ENCODE measurements around the gene PGAM2. TPM values are rescaled to one million over a fixed set of nuclear protein-coding genes. Genes with fewer than 3 reads are reported as not detected.

The PGAM2 gene
- polyA plus RNA-seq, 3 donors: 0.13 TPM; not detected in 2

DNA sequence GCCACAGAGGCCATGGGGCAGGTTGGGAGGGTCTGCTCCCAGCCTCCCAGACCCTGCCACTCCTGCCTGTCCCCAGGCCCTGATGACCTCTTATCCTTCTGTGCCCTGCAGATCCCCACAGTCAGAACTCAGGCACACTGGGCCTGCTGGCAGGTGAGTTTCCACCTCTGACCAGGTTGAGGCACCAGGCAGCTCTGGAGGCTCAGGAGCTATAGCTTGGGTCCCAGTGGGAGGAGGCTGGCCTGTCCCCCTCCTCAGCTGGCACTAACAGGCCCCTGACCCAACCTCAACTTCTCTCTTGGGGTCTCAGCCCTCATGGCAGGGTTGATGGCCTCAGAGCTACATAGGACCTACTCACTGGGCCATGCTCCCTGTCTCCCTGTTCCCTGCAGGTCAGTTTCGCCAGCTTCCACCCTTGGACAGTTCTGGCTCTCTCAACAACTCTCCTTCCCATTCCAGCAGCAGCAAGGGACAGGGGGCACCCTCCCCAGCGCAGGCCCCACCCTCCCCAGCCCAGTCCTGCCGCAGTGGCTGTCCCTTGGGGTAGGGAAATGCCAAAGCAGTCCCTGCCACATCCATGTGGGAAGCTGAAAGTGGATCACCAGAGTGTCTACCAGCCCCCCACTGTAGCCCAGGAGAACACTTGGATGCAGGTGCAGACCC lies 36.1 kb upstream of the PGAM2 start:
- Histone ChIP-seq H3K4me1 (ENCODE audit: control insufficient read depth in 1 of 2, insufficient read depth in 2 of 2, low read length in 2 of 2) (peaks cover 0 to 5% of the 10 kb centered on the region in 2 donors), H4K20me1 (ENCODE audit: insufficient read depth, low read length) (no peaks in the 10 kb centered on the region), H3K36me3 (replicated peaks in 1 of 2; ENCODE audit: control insufficient read depth in 1 of 2, insufficient read depth in 2 of 2, low read length in 2 of 2) (no peaks in the 10 kb centered on the region), H3K79me2 (ENCODE audit: insufficient read depth, low read length) (no peaks in the 10 kb centered on the region), H3K27ac (ENCODE audit: low read depth in 1 of 2, low read length in 2 of 2) (no peak overlapping the region), H3K4me3 (replicated peaks in 1 of 3; ENCODE audit: low read depth in 2 of 3, low read length in 3 of 3) (no peak overlapping the region), H3K27me3 (ENCODE audit: control insufficient read depth in 2 of 2, insufficient read depth in 2 of 2, low read length in 2 of 2) (peaks cover 14 to 34% of the 10 kb centered on the region in 2 donors), H2AFZ (ENCODE audit: insufficient read depth, low read depth, low read length, poor library complexity, severe bottlenecking) (no peak overlapping the region), H3K9me3 (replicated peaks in 1 of 2; ENCODE audit: control insufficient read depth in 1 of 2, insufficient read depth in 1 of 2, low read length in 2 of 2) (no peaks in the 10 kb centered on the region), H3K4me2 (replicated peaks; ENCODE audit: extremely low read depth, low read length, poor library complexity, severe bottlenecking) (no peak overlapping the region), H3K9ac (ENCODE audit: insufficient read depth, low read length, poor library complexity, severe bottlenecking) (no peak overlapping the region)
- peaks cover 6% of the 10 kb centered on the region for H3K4me1 Mint-ChIP-seq
- intact Hi-C loops (cut with micrococcal nuclease): no loop called here
- no peak overlapping the region for H3K27ac Mint-ChIP-seq
- DNase-seq: no peak
- no peak overlapping the region for H3K4me3 Mint-ChIP-seq
- H3K27me3 Mint-ChIP-seq (ENCODE audit: low read depth in 3 of 3): peaks cover 36 to 47% (median 38%) of the 10 kb centered on the region in 3 donors
- H3K36me3 Mint-ChIP-seq: no peaks in the 10 kb centered on the region
- peaks cover 0 to 8% (median 0%) of the 10 kb centered on the region in 7 donors for H3K9me3 Mint-ChIP-seq
- 100% methylated on average over 1 of the region's 3 CpGs for WGBS (ENCODE audit: insufficient coverage)
- TF ChIP-seq, protein P1, sequence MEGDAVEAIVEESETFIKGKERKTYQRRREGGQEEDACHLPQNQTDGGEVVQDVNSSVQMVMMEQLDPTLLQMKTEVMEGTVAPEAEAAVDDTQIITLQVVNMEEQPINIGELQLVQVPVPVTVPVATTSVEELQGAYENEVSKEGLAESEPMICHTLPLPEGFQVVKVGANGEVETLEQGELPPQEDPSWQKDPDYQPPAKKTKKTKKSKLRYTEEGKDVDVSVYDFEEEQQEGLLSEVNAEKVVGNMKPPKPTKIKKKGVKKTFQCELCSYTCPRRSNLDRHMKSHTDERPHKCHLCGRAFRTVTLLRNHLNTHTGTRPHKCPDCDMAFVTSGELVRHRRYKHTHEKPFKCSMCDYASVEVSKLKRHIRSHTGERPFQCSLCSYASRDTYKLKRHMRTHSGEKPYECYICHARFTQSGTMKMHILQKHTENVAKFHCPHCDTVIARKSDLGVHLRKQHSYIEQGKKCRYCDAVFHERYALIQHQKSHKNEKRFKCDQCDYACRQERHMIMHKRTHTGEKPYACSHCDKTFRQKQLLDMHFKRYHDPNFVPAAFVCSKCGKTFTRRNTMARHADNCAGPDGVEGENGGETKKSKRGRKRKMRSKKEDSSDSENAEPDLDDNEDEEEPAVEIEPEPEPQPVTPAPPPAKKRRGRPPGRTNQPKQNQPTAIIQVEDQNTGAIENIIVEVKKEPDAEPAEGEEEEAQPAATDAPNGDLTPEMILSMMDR (IDR thresholded peaks at IDR 0.05): no peak

DNA sequence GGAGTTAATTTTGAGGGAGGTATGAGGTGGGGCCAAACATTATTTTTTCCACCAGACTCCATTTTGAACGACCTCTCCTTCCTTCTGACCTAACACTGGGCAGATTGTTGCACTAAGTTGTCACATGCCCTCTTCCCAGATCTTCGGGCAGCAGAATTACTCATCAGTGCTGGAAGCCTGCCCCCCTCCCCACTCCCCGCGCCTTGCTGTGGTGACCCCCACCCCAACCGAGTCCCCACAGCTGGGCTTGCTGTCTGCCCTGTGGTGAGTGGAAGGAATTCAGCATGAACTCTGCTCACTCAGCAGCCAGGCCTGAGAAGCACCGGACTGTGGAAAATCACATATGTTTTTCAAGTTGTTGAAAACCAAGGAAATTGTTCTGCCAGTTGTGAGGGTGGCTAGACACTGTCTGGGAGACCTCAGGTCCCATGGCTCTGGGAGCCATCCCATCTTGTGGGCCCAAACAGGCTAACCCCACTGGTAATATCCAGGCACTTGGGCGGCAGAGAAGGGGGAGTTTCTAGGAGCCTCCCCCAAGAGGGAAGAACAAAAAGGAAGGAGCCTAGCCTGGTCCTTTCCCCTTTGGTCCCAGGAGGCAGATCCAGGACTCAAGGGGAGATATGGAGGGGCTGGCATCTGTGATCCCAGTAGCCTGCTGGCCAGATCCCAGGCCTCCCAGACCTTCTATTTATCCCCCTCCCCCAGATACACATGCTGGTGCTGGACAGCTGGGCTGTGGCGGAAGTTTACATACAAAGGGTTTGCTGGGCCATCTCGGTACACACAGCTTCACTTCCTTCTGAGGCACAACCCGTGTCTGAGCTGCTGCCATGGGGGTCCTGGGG lies 35.3 kb upstream of the PGAM2 start:
- Histone ChIP-seq H3K9ac (ENCODE audit: insufficient read depth, low read length, poor library complexity, severe bottlenecking) (no peak overlapping the region), H3K27me3 (ENCODE audit: control insufficient read depth in 2 of 2, insufficient read depth in 2 of 2, low read length in 2 of 2) (peaks cover 14 to 31% of the 10 kb centered on the region in 2 donors), H2AFZ (ENCODE audit: insufficient read depth, low read depth, low read length, poor library complexity, severe bottlenecking) (no peak overlapping the region), H3K27ac (ENCODE audit: low read depth in 1 of 2, low read length in 2 of 2) (no peak overlapping the region), H3K4me1 (ENCODE audit: control insufficient read depth in 1 of 2, insufficient read depth in 2 of 2, low read length in 2 of 2) (peaks cover 0 to 5% of the 10 kb centered on the region in 2 donors), H3K79me2 (ENCODE audit: insufficient read depth, low read length) (no peaks in the 10 kb centered on the region), H3K9me3 (replicated peaks in 1 of 2; ENCODE audit: control insufficient read depth in 1 of 2, insufficient read depth in 1 of 2, low read length in 2 of 2) (no peaks in the 10 kb centered on the region), H3K36me3 (replicated peaks in 1 of 2; ENCODE audit: control insufficient read depth in 1 of 2, insufficient read depth in 2 of 2, low read length in 2 of 2) (no peaks in the 10 kb centered on the region), H4K20me1 (ENCODE audit: insufficient read depth, low read length) (no peaks in the 10 kb centered on the region), H3K4me3 (replicated peaks in 1 of 3; ENCODE audit: low read depth in 2 of 3, low read length in 3 of 3) (no peak overlapping the region), H3K4me2 (replicated peaks; ENCODE audit: extremely low read depth, low read length, poor library complexity, severe bottlenecking) (no peak overlapping the region)
- Mint-ChIP-seq H3K36me3 (no peaks in the 10 kb centered on the region), H3K4me3 (no peak overlapping the region), H3K4me1 (peaks cover 5% of the 10 kb centered on the region), H3K27me3 (ENCODE audit: low read depth in 3 of 3) (peaks cover 34 to 40% (median 35%) of the 10 kb centered on the region in 3 donors), H3K9me3 (peaks cover 0 to 6% (median 0%) of the 10 kb centered on the region in 7 donors), H3K27ac (peak overlapping the region in 1 of 7 donors; percentile 47)
- DNase-seq: no peak
- TF ChIP-seq, protein P1 (IDR thresholded peaks at IDR 0.05): no peak
- WGBS (ENCODE audit: insufficient coverage): 49% methylated on average over 3 of the region's 10 CpGs
- intact Hi-C loops (cut with micrococcal nuclease): no loop called here
